ENCODE results near the gene IQCM. TPM values are rescaled to one million over a fixed set of nuclear protein-coding genes. Genes with fewer than 3 reads are reported as not detected.

IQCM gene
- polyA plus RNA-seq, 1 experiment, result 0.05 TPM

GRCh38 chr4:149794352-149794751 lies 21.3 kb downstream of the IQCM start:
- no peak for DNase-seq (ENCODE audit: low read depth, low spot score)
- H3K4me3 ChIP-seq (ENCODE audit: low read depth, low read length), result no peak overlapping the region
- POLR2A ChIA-PET, result no interaction called here
- H3K27ac ChIP-seq (ENCODE audit: low read depth, low read length), result no peak overlapping the region
- H3K9me3 ChIP-seq (ENCODE audit: control insufficient read depth, insufficient read depth, low read length), result no peaks in the 10 kb centered on the region
- no peaks in the 10 kb centered on the region for H3K27me3 ChIP-seq (ENCODE audit: control insufficient read depth, insufficient read depth, low read length)
- TF ChIP-seq CTCF (IDR thresholded peaks at IDR 0.05; ENCODE audit: low read depth, low read length), result no peak
- CTCF ChIA-PET, result interaction anchor here (0.7 kb wide), 1 partner anchor 11 kb away, joined by 3 read pairs; no protein-coding TSS in a partner anchor

GRCh38 chr4:149793459-149793858 lies 22.2 kb downstream of the IQCM start:
- POLR2A ChIA-PET, result no interaction called here

GRCh38 chr4:149791851-149792250 lies 23.8 kb downstream of the IQCM start:
- CTCF ChIA-PET, result no interaction called here
- H3K9me3 ChIP-seq (ENCODE audit: control insufficient read depth, insufficient read depth, low read length), result no peaks in the 10 kb centered on the region
- H3K4me3 ChIP-seq (ENCODE audit: low read depth, low read length), result no peak overlapping the region
- no peak overlapping the region for H3K27ac ChIP-seq (ENCODE audit: low read depth, low read length)
- no peaks in the 10 kb centered on the region for H3K27me3 ChIP-seq (ENCODE audit: control insufficient read depth, insufficient read depth, low read length)
- no peak for TF ChIP-seq CTCF (IDR thresholded peaks at IDR 0.05; ENCODE audit: low read depth, low read length)
- POLR2A ChIA-PET, result no interaction called here
- DNase-seq (ENCODE audit: low read depth, low spot score), result no peak

More at GRCh38 chr4:149793459-149793858, 22.2 kb downstream of the IQCM start:
- DNase-seq (ENCODE audit: low read depth, low spot score), result no peak
- Histone ChIP-seq H3K4me3 (ENCODE audit: low read depth, low read length) (no peak overlapping the region), H3K9me3 (ENCODE audit: control insufficient read depth, insufficient read depth, low read length) (no peaks in the 10 kb centered on the region), H3K27me3 (ENCODE audit: control insufficient read depth, insufficient read depth, low read length) (no peaks in the 10 kb centered on the region), H3K27ac (ENCODE audit: low read depth, low read length) (no peak overlapping the region)
- no peak for TF ChIP-seq CTCF (IDR thresholded peaks at IDR 0.05; ENCODE audit: low read depth, low read length)
- CTCF ChIA-PET, result no interaction called here

GRCh38 chr4:149790172-149790907 lies 25.3 kb downstream of the IQCM start:
- Histone ChIP-seq H3K9me3 (ENCODE audit: control insufficient read depth, insufficient read depth, low read length) (no peaks in the 10 kb centered on the region), H3K27ac (ENCODE audit: low read depth, low read length) (no peak overlapping the region), H3K4me3 (ENCODE audit: low read depth, low read length) (no peak overlapping the region), H3K27me3 (ENCODE audit: control insufficient read depth, insufficient read depth, low read length) (no peaks in the 10 kb centered on the region)
- DNase-seq (ENCODE audit: low read depth, low spot score), result no peak
- CTCF ChIA-PET, result no interaction called here
- no peak for TF ChIP-seq CTCF (IDR thresholded peaks at IDR 0.05; ENCODE audit: low read depth, low read length)
- POLR2A ChIA-PET, result no interaction called here

- no peak for TF ChIP-seq CTCF (IDR thresholded peaks at IDR 0.05; ENCODE audit: low read depth, low read length)
These were observed 27.3 kb downstream of the IQCM start for GRCh38 chr4:149788300-149788699.

More at GRCh38 chr4:149788300-149788699, 27.3 kb downstream of the IQCM start:
- Histone ChIP-seq H3K27me3 (ENCODE audit: control insufficient read depth, insufficient read depth, low read length) (no peaks in the 10 kb centered on the region), H3K9me3 (ENCODE audit: control insufficient read depth, insufficient read depth, low read length) (no peaks in the 10 kb centered on the region; the same call in 1 of the 2 replicates), H3K27ac (ENCODE audit: low read depth, low read length) (no peak overlapping the region), H3K4me3 (ENCODE audit: low read depth, low read length) (no peak overlapping the region)
- DNase-seq (ENCODE audit: low read depth, low spot score), result no peak
- ChIA-PET CTCF (no interaction called here), POLR2A (no interaction called here)

All from AG04450 (cell line).